ENCODE data around the gene SCP2D1.
A peak's percentile ranks its signal among the peaks of the same experiment; 100 is the strongest.
"Not testable (repeated sequence)": the region's sequence is repeated elsewhere in the genome, so short reads cannot be mapped to it uniquely, and the experiment has no call there.

The SCP2D1 gene

DNA sequence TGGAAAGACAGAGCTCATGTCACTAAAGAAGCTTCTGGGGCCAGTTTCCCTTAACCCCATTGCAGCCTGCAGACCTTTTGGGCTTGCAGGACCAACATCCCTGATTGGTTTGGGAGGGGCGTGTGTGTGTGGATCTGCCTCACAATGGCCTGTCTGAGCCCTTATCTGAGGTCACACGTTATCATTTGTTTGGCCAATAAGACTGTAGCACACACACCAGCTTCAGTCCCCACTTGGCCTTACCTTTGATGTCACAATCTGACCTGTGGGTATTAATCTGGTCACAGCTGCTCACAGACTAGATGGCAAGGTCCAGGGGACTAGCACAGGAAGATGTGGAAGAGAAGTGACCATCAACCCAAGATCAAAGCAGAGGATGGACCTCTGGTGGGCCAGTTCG is at the start of gene SCP2D1:
Gene SCP2D1 (plus strand): TSS at position 301 of the 400 bp plus-strand sequence. CDS start 33 bp downstream, at position 334.
- FAIRE-seq: no peak
- no peak for DNase-seq (ENCODE audit: insufficient read length, low spot score)

DNA sequence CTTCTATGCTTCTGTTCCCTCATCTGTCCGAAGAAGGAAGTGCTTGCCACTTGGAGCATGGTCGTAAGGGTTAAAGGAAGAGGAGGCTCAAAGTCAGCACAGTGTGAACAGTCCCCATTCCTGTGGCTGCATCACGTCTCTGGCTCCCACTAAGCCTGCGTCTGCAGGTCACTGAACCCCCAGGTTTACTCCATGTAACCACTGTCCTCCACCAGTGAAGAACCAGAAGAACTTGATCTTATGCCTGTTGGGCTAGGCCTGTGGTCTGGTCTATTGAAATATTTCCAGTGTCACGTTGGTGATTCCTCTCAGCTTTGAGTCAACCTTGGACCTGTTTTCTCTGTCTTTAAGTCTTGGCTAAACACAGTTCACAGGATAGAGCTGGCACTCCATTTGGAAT is 45.9 kb upstream of the SCP2D1 start:
- DNase-seq (ENCODE audit: insufficient read length, low spot score) (no peak), FAIRE-seq (no peak)

DNA sequence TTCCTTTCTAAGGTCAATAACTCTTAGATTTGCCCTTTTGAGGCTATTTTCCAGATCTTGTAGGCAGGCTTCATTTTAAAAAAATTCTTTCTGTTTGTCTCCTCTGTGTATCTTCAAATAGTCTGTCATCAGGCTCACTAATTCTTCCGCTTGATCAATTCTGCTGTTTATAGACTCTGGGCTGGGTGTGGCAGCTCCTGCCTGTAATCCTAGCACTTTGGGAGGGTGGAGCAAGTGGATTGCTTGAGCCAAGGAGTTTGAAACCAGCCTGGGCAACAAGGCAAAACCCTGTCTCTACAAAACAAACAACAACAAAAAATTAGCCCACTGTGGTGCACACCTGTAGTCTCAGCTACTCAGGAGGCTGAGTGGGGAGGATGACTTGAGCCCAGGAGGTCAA is 40.0 kb upstream of the SCP2D1 start:
- FAIRE-seq: no peak
- no peak for DNase-seq (ENCODE audit: insufficient read length, low spot score)

DNA sequence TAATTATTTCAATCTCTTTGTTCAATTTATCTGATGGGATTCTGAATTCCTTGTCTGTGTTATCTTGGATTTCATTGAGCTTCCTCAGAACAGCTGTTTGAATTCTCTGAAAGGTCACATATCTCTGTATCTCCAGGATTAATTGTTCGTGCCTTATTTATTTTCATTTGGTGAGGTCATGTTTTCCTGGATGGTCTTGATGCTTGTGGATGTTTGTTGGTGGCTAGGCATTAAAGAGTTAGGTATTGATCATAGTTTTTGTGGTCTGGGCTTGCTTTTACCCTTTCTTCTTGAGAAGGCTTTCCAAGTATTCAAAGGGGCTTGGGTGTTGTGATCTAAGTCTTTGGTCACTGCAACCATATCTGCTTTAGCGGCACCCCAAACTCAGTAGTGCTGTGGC is 39.4 kb upstream of the SCP2D1 start:
- FAIRE-seq: no peak

DNA sequence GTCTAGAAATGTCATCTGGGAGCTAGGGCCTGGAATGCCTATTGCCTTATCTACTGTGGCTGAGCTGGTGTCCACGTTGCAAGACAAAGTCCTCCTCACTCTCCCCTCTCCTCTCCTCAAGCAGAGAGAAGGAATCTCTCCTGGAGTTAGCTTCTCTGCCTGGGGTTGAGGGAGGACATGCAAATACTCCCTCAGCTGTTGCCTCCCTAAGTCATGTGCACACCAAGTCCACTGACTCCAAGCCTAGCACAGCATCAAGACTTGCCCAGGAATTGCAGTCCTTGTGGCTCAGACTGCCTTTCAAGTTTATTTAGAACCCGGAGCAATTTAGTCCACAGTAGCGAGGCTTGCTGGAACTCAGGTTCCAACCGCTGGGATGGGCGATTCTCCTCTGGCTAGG is 38.0 kb upstream of the SCP2D1 start:
- DNase-seq (ENCODE audit: insufficient read length, low spot score) (no peak), FAIRE-seq (no peak)

More for the DNA sequence above, 39.4 kb upstream of the SCP2D1 start:
- no peak for DNase-seq (ENCODE audit: insufficient read length, low spot score)

DNA sequence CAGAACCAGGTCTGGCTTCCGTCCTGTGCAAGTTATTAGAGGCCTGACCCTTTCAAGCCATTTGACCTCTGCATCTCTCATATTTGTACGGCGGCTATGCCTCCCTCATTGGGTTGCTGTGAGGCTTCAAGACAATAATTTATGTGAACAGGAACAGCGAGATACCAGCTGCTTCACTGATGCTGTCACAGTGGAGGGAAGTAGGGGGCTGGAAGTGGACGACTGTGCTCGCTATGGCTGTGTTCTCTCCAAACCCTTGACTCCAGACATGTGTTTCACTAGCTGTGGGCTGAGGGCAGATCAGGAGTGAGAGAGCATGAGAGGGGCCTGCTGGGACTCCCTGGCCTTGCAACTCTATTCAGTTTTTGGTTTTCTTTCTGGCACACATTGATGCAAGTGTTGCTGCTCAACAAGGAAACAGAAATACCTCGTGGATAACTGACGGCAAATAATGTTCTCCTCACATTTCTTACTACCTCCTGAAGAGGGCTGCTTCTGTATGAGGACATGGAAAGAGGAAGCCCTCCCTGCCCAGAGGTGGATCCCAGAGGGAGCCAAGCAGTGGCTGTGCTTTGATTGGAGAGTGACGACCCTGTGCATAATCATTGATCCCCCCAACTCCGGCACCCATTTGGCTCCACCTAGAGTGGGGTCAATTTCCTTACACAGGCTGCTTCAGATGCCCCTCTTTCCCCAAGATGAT is 34.7 kb upstream of the SCP2D1 start:
- DNase-seq (ENCODE audit: insufficient read length, low spot score): no peak
- FAIRE-seq: no peak

DNA sequence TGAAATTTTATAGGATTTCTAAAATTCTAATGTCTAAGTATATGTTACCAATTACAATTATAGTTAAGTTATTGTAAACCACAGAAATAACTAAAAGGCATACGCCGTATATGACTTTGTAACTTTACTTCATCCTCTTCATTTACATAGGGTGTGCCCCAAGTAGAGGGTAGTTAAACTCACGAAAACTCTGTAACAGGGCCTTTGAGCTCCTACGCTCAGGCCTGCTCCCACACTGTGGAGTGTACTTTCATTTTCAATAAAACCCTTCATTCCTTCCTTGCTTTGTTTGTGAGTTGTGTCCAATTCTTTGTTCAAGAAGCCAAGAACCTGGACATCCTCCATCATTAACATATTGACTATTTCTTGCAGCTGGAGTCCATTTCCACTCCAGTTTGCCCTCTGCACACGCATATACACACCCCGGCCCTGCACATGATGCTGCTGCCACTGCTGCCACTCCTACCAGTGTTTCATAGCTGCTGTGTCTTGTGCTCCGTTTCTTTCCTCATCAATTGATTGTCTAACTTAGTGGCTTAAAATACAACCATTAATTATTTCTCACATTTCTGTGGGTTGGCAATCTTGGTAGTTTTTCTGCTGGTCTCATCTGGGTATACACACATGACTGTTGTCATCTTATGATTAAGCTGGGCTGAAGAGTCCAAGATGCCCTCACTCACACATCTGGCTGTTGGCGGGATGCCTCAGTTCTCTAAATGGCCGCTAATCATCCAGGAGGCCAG is 33.0 kb upstream of the SCP2D1 start:
- DNase-seq (ENCODE audit: insufficient read length, low spot score) (no peak), FAIRE-seq (no peak)

DNA sequence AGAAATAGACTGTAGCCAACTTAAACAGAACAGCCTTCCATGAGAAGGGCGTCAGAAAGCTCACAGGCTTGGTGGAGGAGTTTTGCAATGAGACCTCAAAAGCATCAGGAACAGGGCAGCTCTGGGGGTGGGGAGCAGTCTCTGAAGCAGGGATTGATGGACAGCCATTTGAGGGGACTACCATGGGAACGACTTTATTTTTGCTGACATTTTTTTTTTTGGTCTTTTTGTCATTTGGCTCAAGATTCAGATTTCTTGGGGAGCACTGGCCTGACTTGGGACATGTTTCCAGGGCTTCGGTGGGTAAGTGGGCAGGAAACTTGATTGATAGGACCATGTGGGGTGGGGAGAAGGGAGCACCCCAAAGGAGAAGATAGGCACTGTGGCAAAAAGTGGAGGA is 32.1 kb upstream of the SCP2D1 start:
- no peak for FAIRE-seq
- DNase-seq (ENCODE audit: insufficient read length, low spot score): no peak

DNA sequence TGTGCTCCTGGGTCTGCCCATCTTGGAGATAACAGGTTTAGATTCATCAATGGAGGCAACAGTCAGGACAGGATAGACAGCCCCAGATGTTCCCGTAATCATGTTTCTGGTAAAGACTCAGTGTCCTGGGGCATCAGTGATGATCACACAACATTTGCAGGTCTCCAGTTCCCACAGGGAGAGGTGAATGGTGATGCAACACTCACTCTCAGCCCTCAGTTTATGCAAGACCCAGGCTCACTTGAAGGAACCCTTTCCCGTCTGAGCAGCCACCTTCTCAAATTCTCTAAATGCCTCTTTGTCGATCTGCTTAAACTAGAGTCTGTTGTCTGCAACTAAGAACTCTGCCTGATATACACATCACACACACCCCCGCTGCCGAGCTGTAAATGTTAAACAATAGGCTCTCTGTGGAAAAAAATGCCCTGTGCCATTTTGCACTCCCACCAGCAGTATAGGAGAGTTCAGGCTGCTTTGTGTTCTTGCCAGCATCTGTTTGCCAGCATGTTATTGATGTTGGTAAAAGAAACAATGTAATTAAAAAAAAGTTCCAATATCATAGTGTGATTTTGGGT is 30.1 kb upstream of the SCP2D1 start:
- FAIRE-seq (no peak), DNase-seq (ENCODE audit: insufficient read length, low spot score) (no peak)

DNA sequence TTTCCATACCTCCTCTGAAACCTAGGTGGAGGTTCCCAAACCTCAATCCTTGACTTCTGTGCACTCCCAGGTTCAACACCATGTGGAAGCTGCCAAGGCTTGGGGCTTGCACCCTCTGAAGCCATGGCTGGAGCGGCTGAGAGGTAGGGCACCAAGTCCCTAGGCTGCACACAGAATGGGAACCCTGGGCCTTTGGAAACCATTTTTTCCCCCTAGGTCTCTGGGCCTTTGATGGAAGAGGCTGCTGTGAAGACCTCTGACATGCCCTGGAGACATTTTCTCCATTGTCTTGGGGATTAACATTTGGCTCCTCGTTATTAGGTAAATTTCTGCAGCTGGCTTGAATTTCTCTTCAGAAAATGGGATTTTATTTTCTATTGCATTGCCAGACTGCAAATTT is 26.5 kb upstream of the SCP2D1 start:
- not testable (repeated sequence) for DNase-seq (ENCODE audit: insufficient read length, low spot score); FAIRE-seq

DNA sequence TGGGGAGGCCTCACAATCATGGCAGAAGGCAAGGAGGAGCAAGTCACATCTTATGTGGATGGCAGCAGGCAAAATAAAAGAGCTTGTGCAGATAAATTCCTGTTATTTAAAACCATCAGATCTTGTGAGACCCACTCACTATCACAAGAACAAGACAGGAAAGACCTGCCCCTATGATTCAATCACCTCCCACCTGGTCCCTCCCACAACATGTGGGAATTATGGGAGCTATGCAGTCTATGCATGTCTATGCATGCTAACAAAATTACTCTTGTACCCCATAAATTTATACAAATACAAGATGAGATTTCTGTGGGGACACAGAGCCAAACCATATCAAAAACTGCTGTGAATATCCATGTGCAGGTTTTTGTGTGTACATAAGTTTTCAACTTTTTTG is 25.6 kb upstream of the SCP2D1 start:
- FAIRE-seq: no peak
- no peak for DNase-seq (ENCODE audit: insufficient read length, low spot score)

DNA sequence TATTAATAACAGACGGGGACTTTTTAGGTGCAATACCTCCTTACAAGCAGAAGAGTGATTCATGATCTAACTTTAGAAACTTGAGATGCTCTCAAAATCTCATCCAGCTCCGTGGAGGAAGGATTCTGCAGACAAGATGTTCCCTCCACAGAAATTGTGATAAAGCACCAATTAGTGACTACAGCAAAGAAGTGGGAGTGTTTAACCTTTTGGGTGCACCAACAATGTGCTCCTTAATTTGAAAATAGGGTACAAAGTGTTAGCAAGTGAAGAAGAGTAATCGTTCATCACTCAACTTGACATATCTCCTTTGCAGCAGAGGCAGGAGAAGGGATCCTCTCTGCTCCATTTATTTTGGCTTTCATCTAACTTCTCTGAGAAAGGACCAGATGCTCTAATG is 22.8 kb upstream of the SCP2D1 start:
- no peak for DNase-seq (ENCODE audit: insufficient read length, low spot score)
- no peak for FAIRE-seq

DNA sequence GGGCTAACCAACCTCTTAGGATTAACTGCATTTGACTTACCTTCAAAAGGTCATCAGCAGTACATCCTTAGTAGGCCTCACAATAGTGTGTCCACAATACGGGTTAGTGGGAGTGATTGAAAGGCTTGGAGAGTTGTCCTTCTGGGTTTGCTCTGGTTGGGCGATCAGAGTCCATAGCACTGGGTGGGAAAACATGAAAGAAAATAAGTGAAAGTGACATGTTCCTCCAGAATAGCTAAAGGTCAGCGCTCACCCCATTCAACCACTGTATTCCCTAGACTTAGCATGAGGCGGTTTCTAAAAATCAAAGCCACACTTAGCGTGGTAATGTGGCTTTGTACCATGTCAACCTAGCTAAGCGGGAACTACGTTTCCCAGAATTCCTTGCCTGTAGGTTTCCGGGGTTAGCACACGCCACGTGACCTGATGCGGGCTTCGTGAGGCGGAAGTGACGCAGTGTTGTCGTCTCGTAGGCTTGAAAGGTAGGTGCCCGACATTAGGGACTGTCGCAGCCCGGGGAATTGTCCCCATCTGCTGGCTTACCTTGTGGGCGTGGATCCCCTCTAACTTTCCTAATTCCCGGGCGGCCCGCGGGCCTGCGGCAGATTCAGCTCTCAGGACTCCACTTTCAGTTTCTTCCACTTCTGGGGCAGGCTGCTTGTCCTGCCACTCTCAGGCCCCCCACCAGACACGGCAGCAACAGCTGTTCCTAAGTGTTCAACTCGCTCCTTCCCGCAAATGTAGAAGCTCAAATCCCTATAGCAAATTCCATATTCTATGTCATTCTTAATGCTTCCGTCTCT is 19.8 kb upstream of the SCP2D1 start:
- FAIRE-seq (peak; percentile 100), DNase-seq (ENCODE audit: insufficient read length, low spot score) (peak; percentile 83)

DNA sequence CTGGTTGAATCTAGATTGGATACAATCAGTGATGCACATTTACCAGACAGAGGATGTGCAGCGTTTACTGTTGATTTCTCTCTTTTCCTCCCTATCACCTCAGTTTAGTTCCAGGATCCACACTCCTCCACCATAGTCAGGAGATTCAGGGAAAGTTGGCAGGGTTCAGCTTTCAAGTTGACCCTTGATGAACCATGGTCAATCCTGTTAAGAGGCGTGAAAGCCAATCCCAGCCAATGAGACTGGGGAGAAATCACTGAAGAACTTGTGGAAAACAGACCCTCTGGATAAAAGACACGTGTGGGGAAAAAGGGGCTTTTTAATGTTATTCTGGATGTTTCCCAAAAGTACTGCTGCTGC is 19.2 kb upstream of the SCP2D1 start:
- DNase-seq (ENCODE audit: insufficient read length, low spot score) (no peak), FAIRE-seq (no peak)

DNA sequence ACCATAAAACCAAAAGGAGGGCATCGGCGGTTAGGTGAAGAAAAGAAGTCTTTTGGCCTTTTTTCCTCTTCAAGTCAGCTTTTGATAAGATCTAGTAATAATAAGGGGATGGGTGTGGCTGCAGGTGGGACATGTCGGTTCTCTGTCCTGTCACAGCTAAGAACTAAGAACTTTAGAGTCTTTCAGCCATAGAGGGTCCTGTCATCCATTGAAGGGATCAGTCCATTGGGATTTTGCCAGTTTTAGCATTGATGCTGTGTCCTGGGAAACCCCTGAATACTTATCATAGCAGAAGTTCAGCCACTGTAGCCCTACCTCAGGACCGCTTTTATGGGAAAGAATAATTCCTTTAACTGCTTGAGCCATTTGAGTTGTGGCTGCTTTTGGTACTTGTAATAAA is 18.2 kb upstream of the SCP2D1 start:
- no peak for FAIRE-seq
- DNase-seq (ENCODE audit: insufficient read length, low spot score): no peak

DNA sequence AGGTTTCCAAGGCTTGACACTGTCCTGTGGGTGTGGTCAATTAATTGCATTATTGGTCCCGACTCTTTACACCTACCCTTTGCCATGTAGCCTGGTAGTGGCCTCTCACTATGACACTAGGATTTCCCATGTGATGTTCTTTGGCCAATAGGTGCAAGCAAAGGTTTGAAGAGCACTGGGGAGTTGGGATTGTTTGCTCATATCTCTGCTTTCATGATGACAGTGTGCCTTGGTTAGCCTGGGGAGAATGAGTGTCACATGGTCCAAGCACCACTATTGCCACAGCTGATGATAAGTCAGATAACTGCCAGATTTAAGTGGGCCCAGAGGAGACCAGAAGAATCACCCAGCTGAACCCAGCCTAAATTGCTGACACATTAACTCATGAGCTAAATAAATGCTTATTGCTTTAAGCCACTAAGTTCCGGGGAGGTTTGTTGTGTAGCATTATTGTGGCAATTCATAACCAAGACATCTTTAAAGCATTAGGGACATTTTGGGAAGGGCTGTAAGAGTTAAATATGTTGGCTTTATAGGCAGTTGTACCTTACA is 17.2 kb upstream of the SCP2D1 start:
- no peak for DNase-seq (ENCODE audit: insufficient read length, low spot score)
- no peak for FAIRE-seq

DNA sequence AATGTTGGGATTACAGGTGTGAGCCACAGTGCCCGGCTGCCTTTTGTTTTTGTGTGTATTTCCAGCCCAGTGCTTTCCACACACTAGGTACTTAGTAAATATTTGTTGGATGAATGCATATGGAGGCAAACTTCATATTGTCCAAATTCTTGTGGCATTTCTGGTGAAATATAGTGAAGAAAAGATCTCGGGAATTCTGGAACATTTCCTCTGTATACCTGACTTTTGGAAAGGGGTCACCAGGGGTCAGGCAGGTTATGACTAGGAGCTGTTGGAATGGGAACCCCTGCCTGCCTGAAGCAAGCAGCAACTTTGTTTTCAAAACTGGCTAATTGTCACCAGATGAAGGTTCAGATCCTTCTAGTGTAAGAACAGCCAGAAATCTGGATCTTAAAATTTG is 12.1 kb upstream of the SCP2D1 start:
- no peak for DNase-seq (ENCODE audit: insufficient read length, low spot score)
- no peak for FAIRE-seq

DNA sequence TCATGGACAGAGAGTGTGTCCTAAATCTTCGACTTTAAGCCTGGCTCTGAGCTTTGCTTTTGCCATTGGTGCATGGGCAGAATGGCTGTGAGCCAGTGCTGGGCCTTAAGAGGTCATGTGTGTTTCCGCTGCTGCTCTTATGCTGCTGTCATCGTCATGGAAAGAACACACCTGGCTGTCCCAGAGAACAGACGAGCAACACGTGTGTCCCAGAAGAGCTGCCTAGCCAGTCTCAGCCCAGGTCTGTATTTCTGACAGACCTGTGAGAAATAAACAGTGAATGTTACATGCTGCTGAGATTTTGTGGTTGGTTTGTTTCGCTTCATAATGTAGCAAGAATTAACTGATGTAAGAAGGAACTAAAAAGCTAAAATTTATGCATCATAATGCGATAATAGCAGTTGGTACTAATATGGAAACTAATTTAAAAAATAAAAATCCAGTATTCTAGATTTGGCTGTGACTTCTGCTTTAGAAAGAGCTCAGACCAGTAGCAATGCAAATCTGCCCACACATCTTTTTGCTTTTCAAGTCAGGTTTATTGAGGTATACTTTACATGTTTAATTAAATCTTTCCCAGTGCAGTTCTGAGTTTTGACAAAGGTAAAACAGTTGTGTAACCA is 11.5 kb upstream of the SCP2D1 start:
- FAIRE-seq (no peak), DNase-seq (ENCODE audit: insufficient read length, low spot score) (no peak)

DNA sequence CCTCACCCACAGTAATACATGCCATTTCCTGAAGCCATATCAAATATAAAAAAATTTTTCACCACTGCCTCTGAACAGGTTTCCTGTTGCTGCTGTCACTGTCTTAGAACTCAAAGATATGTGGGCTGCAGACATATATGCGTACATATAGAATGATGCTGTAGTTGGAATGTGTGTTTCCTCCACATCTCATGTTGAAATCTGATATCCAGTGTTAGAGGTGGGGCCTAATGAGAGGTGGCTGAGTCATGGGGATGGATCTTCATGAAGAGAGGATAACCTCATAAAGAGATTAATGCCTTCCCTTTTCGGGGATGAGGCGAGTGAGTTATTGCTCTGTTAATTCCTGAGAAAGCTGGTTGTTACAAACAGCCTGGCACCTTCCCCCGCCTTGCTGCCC is 7.7 kb upstream of the SCP2D1 start:
- DNase-seq (ENCODE audit: insufficient read length, low spot score): no peak
- FAIRE-seq: no peak

DNA sequence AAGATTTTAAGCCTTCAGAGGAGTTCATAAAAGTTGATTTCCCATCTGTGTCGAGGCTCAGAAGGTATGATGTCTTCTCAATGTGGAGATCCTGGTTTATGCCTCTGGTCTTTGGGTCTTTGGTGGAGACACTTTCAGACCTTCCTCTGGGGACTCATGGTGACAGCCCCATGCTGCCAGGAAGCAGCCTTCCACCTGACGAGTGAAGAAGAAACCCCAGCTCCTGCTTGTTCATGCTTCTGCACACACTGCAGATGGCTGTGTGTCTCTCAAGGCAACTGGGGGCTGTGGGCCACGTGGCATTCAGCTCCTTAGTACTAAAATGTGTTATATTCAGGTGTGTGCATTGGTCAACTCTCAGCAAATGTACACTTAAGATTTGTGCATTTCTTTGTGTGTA is 4.9 kb upstream of the SCP2D1 start:
- FAIRE-seq (no peak), DNase-seq (ENCODE audit: insufficient read length, low spot score) (no peak)

DNA sequence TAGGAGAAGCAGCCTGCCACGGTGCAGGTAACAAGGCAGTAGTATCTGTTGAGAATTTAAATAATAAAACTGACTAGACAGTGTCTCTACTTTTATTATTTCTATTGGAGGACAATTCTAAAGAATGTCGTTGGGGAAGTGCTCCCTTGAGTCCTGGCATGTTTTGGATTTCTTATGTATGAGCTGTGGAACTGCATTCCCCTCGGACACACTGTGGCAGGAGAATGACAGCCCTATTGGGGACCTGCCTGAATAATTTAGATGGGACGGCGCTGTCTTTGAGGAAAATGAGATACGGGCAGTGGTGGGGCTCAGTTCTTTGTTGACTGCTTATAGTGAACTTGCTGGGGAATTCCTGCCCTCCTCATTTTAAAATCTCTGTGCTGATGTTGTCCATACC is 2.4 kb upstream of the SCP2D1 start:
- FAIRE-seq: no peak

More for the DNA sequence above, 2.4 kb upstream of the SCP2D1 start:
- no peak for DNase-seq (ENCODE audit: insufficient read length, low spot score)

Data from GM19239 (cell line).